Panc1 (cell line): ENCODE results near the gene AGTPBP1. TPM values are rescaled to one million over a fixed set of nuclear protein-coding genes. Genes with fewer than 3 reads are reported as not detected.

Experiments
- ATAC-seq: fragments of 200-7000 bp; cut with Tn5 transposase; 2 replicates; pipeline ENCODE4 v1.9.1; 2020; ENCODE audit warnings: mild to moderate bottlenecking, moderate library complexity
- BruUV-seq: library from RNA; stranded (reverse); fragments of 400-500 nt; replicated peaks from 2 replicates; lab custom pipeline; 2021; lab: Mats Ljungman, UMichigan
- CTCF ChIA-PET: fragments of 300-600 bp; sonication (Branson Sonifier 250); formaldehyde crosslinking; loops from one replicate; lab custom pipeline; 2022; ENCODE audit warnings: antibody characterized with exemption; lab: Charles Lee
- POLR2A ChIA-PET: fragments of 300-600 bp; sonication (Branson Sonifier 250); formaldehyde crosslinking; loops from one replicate; lab custom pipeline; 2022; ENCODE audit warnings: antibody characterized with exemption; lab: Charles Lee
- DNase-seq: peaks from one replicate; pipeline ENCODE4 v3.0.0-alpha.2; 2010; ENCODE audit warnings: low read depth, low spot score
- H3K27ac ChIP-seq: 2 replicates; pipeline ENCODE4 v1.5.1; 2011; ENCODE audit warnings: mild to moderate bottlenecking, low read length, inconsistent platforms
- H3K27me3 ChIP-seq: fragments of 200-500 bp; sonication (Bioruptor generic); 2 replicates; pipeline ENCODE4 v1.6.0; 2014; ENCODE audit warnings: low read length, inconsistent platforms; ENCODE audit not compliant: control insufficient read depth, insufficient read depth
- H3K36me3 ChIP-seq: fragments of 200-500 bp; sonication (Bioruptor generic); 2 replicates; pipeline ENCODE4 v1.5.1; 2014; ENCODE audit warnings: inconsistent platforms, mild to moderate bottlenecking, low read length, moderate library complexity; ENCODE audit not compliant: control insufficient read depth, insufficient read depth
- H3K4me1 ChIP-seq: 2 replicates; pipeline ENCODE4 v1.5.1; 2011; ENCODE audit warnings: inconsistent platforms, mild to moderate bottlenecking, low read length, moderate library complexity; ENCODE audit not compliant: control insufficient read depth, insufficient read depth
- H3K4me3 ChIP-seq, 2 experiments: 2 replicates each; pipeline ENCODE4 v1.5.1; 2011 to 2012; ENCODE audit warnings: low read depth in 2 of 2, low read length in 2 of 2, mild to moderate bottlenecking in 2 of 2, inconsistent platforms in 1 of 2, moderate library complexity in 1 of 2
- H3K9me3 ChIP-seq: fragments of 200-500 bp; sonication (Bioruptor generic); 2 replicates; pipeline ENCODE4 v1.5.1; 2014; ENCODE audit warnings: low read depth, mild to moderate bottlenecking, inconsistent platforms, low read length, moderate library complexity; ENCODE audit not compliant: control insufficient read depth, insufficient read depth
- CTCF ChIP-seq: fragments of 450-650 bp; IDR thresholded peaks from 2 replicates; pipeline ENCODE4 v1.5.1; 2017; ENCODE audit warnings: mild to moderate bottlenecking
- POLR2AphosphoS5 ChIP-seq: IDR thresholded peaks from 2 replicates; pipeline ENCODE4 v1.6.1; 2012; ENCODE audit warnings: mild to moderate bottlenecking, low read depth, low read length, moderate library complexity
- REST ChIP-seq, 2 experiments: IDR thresholded peaks; 2 replicates each; pipeline ENCODE4 v1.6.1; 2011 to 2012; ENCODE audit warnings: low read depth in 2 of 2, control low read depth in 1 of 2, low read length in 1 of 2, mild to moderate bottlenecking in 1 of 2, moderate library complexity in 1 of 2; ENCODE audit not compliant: insufficient read depth in 1 of 2
- SIN3A ChIP-seq: IDR thresholded peaks from 2 replicates; pipeline ENCODE4 v1.6.1; 2012; ENCODE audit warnings: low read depth, mild to moderate bottlenecking, low read length, moderate library complexity, borderline replicate concordance; ENCODE audit not compliant: insufficient read depth
- TCF7L2 ChIP-seq: IDR thresholded peaks from 2 replicates; pipeline ENCODE4 v1.6.1; 2011; ENCODE audit warnings: mild to moderate bottlenecking, low read depth, low read length, inconsistent platforms
- in situ Hi-C: cut with HindIII; loops from 2 replicates; pipeline ENCODE4 v1.10.0; 2016; ENCODE audit warnings: low sequenced_read_pairs, low pct_unique_long_range_greater_than_20kb
- intact Hi-C: fragments of 100-400 bp; cut with micrococcal nuclease; formaldehyde crosslinking; loops from one replicate; pipeline ENCODE4 v1.10.0; 2022; ENCODE audit not compliant: unreplicated experiment
- total RNA-seq: library from RNA; stranded (reverse); gene quantifications from one replicate; pipeline ENCODE4 v1.2.1, GENCODE V29; 2021; ENCODE audit not compliant: unreplicated experiment

AGTPBP1 gene
- total RNA-seq, 1 experiment from 2014 or later, result 11.6 TPM

GRCh38 chr9:85502815-85503655 lies 238.7 kb downstream of the AGTPBP1 start:
- Histone ChIP-seq H3K4me3 (no peak overlapping the region), H3K9me3 (no peaks in the 10 kb centered on the region), H3K4me1 (no peaks in the 10 kb centered on the region), H3K27ac (no peak overlapping the region), H3K36me3 (no peaks in the 10 kb centered on the region), H3K27me3 (no peaks in the 10 kb centered on the region)
- ATAC-seq (no peak), DNase-seq (no peak)
- BruUV-seq, result no TSS peak
- TF ChIP-seq TCF7L2 (no peak), CTCF (no peak), SIN3A (no peak), POLR2AphosphoS5 (no peak), REST (IDR thresholded peaks at IDR 0.05; ENCODE audit: insufficient read depth in 1 of 2, low read depth in 2 of 2, low read length in 1 of 2) (no peak)
- intact Hi-C loops, result no loop called here
- ChIA-PET POLR2A (no interaction called here), CTCF (no interaction called here)
- in situ Hi-C loops, result no loop called here

GRCh38 chr9:85501882-85502281 lies 239.9 kb downstream of the AGTPBP1 start:
- POLR2A ChIA-PET, result no interaction called here
- Histone ChIP-seq H3K9me3 (no peaks in the 10 kb centered on the region), H3K27ac (no peak overlapping the region), H3K4me3 (no peak overlapping the region), H3K27me3 (no peaks in the 10 kb centered on the region), H3K4me1 (no peaks in the 10 kb centered on the region), H3K36me3 (no peaks in the 10 kb centered on the region)
- ATAC-seq (no peak), DNase-seq (no peak)
- no peak for TF ChIP-seq SIN3A
- no peak for TF ChIP-seq CTCF
- TF ChIP-seq REST (IDR thresholded peaks at IDR 0.05; ENCODE audit: insufficient read depth in 1 of 2, low read depth in 2 of 2, low read length in 1 of 2), result no peak
- no peak for TF ChIP-seq POLR2AphosphoS5
- TF ChIP-seq TCF7L2, result no peak
- CTCF ChIA-PET, result no interaction called here
- intact Hi-C loops (no loop called here), in situ Hi-C loops (no loop called here)
- BruUV-seq, result no TSS peak
